Left lung (tissue), 10 donors: ENCODE results near the gene ITGB1. TPM values are rescaled to one million over a fixed set of nuclear protein-coding genes. Genes with fewer than 3 reads are reported as not detected.

Source experiments
- ATAC-seq: fragments of 200-7000 bp; cut with Tn5 transposase; one replicate; pipeline ENCODE4 v1.9.1; 2020; ENCODE audit warnings: moderate library complexity
- DNase-seq, 4 donors: peaks; one replicate each; pipeline ENCODE4 v3.0.0-alpha.2; 2013 to 2020
- H3K27ac ChIP-seq, 2 donors: fragments of 200-600 bp; sonication (generic) in 1 of 2; one replicate each; pipeline versions ENCODE4 v1.5.0 to v1.8.0; 2020 to 2021
- H3K27me3 ChIP-seq, 2 donors: fragments of 200-600 bp; sonication (generic) in 1 of 2; one replicate each; pipeline versions ENCODE4 v1.5.0 to v1.8.0; 2020 to 2021
- H3K36me3 ChIP-seq, 2 donors: fragments of 200-600 bp; sonication (generic) in 1 of 2; one replicate each; pipeline versions ENCODE4 v1.5.0 to v1.8.0; 2020 to 2021
- H3K4me1 ChIP-seq, 2 donors: fragments of 200-600 bp; one replicate each; pipeline ENCODE4 v1.8.0; 2021
- H3K4me3 ChIP-seq, 2 donors: fragments of 200-600 bp; sonication (generic) in 1 of 2; one replicate each; pipeline versions ENCODE4 v1.5.0 to v1.8.0; 2020 to 2021; ENCODE audit warnings: mild to moderate bottlenecking in 1 of 2
- H3K9me3 ChIP-seq, 2 donors: fragments of 200-600 bp; sonication (generic) in 1 of 2; one replicate each; pipeline versions ENCODE4 v1.5.0 to v1.8.0; 2020 to 2021
- CTCF ChIP-seq, 2 donors: fragments of 200-600 bp; sonication (generic) in 1 of 2; IDR thresholded peaks; one replicate each; pipeline versions ENCODE4 v1.5.0 to v1.8.0; 2021; ENCODE audit warnings: antibody characterized with exemption in 2 of 2
- intact Hi-C, 2 donors: fragments of 100-400 bp; cut with DNase I; formaldehyde crosslinking; loops; one replicate each; pipeline versions ENCODE4 v1.11.2 to v1.14.2; 2022
- polyA plus RNA-seq, 6 donors: library from polyadenylated mRNA; unstranded; fragments of 120-200 nt; gene quantifications; one replicate each; pipeline ENCODE4 v1.2.1, GENCODE V29; 2013; ENCODE audit not compliant: insufficient read length in 6 of 6
- total RNA-seq, 2 donors: library from RNA; stranded (reverse); fragmentation: NEBNext Ultra II Directional; extraction: Animal tissue kit (Norgen Biotek cat#: 25700); gene quantifications; one replicate each; pipeline ENCODE4 v1.2.1, GENCODE V29; 2021
- donor health status: DM: no; HTN: yes; CAD: no.
- donor health status: DM: no; HTN: no; CAD: no.

Gene ITGB1
- total and polyA plus RNA-seq, 8 donors: 460 to 642 (median 504) TPM

- Histone ChIP-seq H3K4me1 (peaks cover 28 to 76% of the 10 kb centered on the region in 2 donors), H3K27me3 (no peaks in the 10 kb centered on the region), H3K9me3 (no peaks in the 10 kb centered on the region), H3K4me3 (no peak overlapping the region), H3K27ac (peak overlapping the region in 1 of 2 donors; percentile 38), H3K36me3 (peaks cover 0 to 6% of the 10 kb centered on the region in 2 donors)
- no peak for ATAC-seq
- TF ChIP-seq CTCF (IDR thresholded peaks at IDR 0.05): no peak
- DNase-seq: no peak
- intact Hi-C loops: no loop called here
Observed at GRCh38 chr10:32940321-32941301, 17.4 kb downstream of the ITGB1 start.

GRCh38 chr10:32939296-32940111, 18.5 kb downstream of the ITGB1 start:
- no peak overlapping the region for H3K4me3 ChIP-seq
- H3K36me3 ChIP-seq: peaks cover 0 to 17% of the 10 kb centered on the region in 2 donors
- intact Hi-C loops: no loop called here
- peak overlapping the region in 1 of 2 donors; percentile 68 for H3K27ac ChIP-seq
- no peaks in the 10 kb centered on the region for H3K27me3 ChIP-seq
- peaks cover 28 to 79% of the 10 kb centered on the region in 2 donors for H3K4me1 ChIP-seq
- H3K9me3 ChIP-seq: no peaks in the 10 kb centered on the region
- ATAC-seq: no peak
- no peak for DNase-seq
- no peak for TF ChIP-seq CTCF (IDR thresholded peaks at IDR 0.05)

GRCh38 chr10:32938554-32939061, 19.4 kb downstream of the ITGB1 start:
- intact Hi-C loops: no loop called here
- peaks cover 28 to 70% of the 10 kb centered on the region in 2 donors for H3K4me1 ChIP-seq
- DNase-seq: peak in 2 of 4 donors; percentile 51 to 71
- no peaks in the 10 kb centered on the region for H3K27me3 ChIP-seq
- no peak for TF ChIP-seq CTCF (IDR thresholded peaks at IDR 0.05)
- peak overlapping the region; percentile 66 to 68 for H3K27ac ChIP-seq
- peak; percentile 62 for ATAC-seq
- no peaks in the 10 kb centered on the region for H3K9me3 ChIP-seq
- H3K4me3 ChIP-seq: no peak overlapping the region
- H3K36me3 ChIP-seq: peaks cover 3 to 22% of the 10 kb centered on the region in 2 donors

- H3K27ac ChIP-seq: peak overlapping the region; percentile 66 to 68
- no peak for TF ChIP-seq CTCF (IDR thresholded peaks at IDR 0.05)
- peaks cover 28 to 65% of the 10 kb centered on the region in 2 donors for H3K4me1 ChIP-seq
- intact Hi-C loops: no loop called here
- H3K27me3 ChIP-seq: no peaks in the 10 kb centered on the region
- peaks cover 3 to 28% of the 10 kb centered on the region in 2 donors for H3K36me3 ChIP-seq
- ATAC-seq (peak; percentile 90), DNase-seq (peak in 2 of 4 donors; percentile 53 to 74)
- no peak overlapping the region for H3K4me3 ChIP-seq
- no peaks in the 10 kb centered on the region for H3K9me3 ChIP-seq
Observed at GRCh38 chr10:32937911-32938424, 20.1 kb downstream of the ITGB1 start.
